ENCODE measurements around the gene PTRH2. TPM values are rescaled to one million over a fixed set of nuclear protein-coding genes. Genes with fewer than 3 reads are reported as not detected.
"Not testable (repeated sequence)": the region's sequence is repeated elsewhere in the genome, so short reads cannot be mapped to it uniquely, and the experiment has no call there.

The PTRH2 gene
- total RNA-seq (2014; rRNA removed; shearing (Covaris generic)), result 34.9 and 46.3 TPM in 2 replicates

- DNase-seq (ENCODE audit: low spot score), result peak; percentile 100
- in situ Hi-C loops (cut with HindIII; ENCODE audit: low sequenced_read_pairs), result no loop called here
Measured at GRCh38 chr17:59707149-59707970, at the start of gene PTRH2, which contains the start of gene VMP1. PTRH2 (minus strand) TSS chr17:59707430; CDS start chr17:59697978, 9,452 bp downstream. VMP1 (plus strand) TSS chr17:59707654; CDS start chr17:59731447, 23,793 bp downstream.

DNA sequence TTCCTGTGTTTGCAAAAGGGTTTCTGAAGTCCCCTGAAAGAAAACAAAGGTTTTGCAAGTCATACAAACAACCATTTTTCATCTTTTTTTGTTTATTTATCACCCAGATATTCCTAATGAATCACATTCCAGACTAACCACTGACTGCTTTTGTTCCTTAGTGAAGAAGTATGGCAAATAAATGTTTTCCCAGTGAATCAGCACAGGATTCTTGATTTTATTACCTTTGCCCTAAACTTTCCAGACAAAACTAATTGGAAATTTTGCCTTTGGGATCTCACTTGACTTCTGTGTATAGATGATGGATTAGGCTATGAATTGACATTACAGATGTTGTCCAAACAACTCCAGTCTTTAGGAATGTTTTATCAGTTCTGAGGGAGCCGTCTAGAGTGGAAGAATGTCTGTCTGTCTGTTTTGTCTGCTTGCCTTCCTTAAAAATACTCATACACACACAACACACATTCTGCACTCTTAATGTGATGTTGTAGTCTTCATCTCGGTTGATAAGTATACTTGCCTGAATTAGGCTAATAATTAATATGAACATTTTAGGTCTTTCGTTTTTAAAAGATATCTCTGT lies 49.1 kb upstream of the PTRH2 start:
- in situ Hi-C loops (cut with HindIII; ENCODE audit: low sequenced_read_pairs), result loop anchor here (10.0 kb wide), 1 partner anchor 88 kb away; no protein-coding TSS in a partner anchor
- DNase-seq (ENCODE audit: low spot score), result peak; percentile 66

GRCh38 chr17:59755069-59755468 lies 47.8 kb upstream of the PTRH2 start:
- DNase-seq (ENCODE audit: low spot score), result not testable (repeated sequence)
- in situ Hi-C loops (cut with HindIII; ENCODE audit: low sequenced_read_pairs), result loop anchor here (10.0 kb wide), 1 partner anchor 90 kb away; no protein-coding TSS in a partner anchor

DNA sequence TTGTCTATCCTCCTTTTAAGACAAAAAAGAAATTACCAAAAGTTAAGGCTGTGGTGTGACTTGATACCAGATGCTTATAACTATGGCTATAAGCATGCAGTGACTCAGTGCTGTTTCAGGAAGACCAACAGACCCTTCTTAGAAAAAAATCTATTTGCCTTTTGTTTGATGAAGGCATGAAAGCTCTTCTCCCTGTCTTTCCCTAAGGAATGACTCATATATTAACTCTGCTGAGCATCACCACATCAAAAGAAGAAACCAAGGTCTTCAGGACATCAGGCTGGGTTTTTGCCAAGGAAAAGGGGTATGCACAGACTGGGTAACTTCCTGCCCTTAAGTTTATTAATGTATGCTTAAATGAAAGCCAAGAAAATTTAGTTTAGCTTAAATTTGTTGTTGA lies 47.3 kb upstream of the PTRH2 start:
- no peak for DNase-seq (ENCODE audit: low spot score)
- in situ Hi-C loops (cut with HindIII; ENCODE audit: low sequenced_read_pairs), result loop anchor here (10.0 kb wide), 1 partner anchor 90 kb away; no protein-coding TSS in a partner anchor

GRCh38 chr17:59753522-59754467 lies 46.6 kb upstream of the PTRH2 start:
- peak; percentile 86 for DNase-seq (ENCODE audit: low spot score)
- in situ Hi-C loops (cut with HindIII; ENCODE audit: low sequenced_read_pairs), result loop anchor here (10.0 kb wide), 1 partner anchor 91 kb away; no protein-coding TSS in a partner anchor

GRCh38 chr17:59752922-59753321 lies 45.7 kb upstream of the PTRH2 start:
- no peak for DNase-seq (ENCODE audit: low spot score)
- in situ Hi-C loops (cut with HindIII; ENCODE audit: low sequenced_read_pairs), result loop anchor here (10.0 kb wide), 1 partner anchor 92 kb away; no protein-coding TSS in a partner anchor

GRCh38 chr17:59752446-59752845 lies 45.2 kb upstream of the PTRH2 start:
- no peak for DNase-seq (ENCODE audit: low spot score)
- in situ Hi-C loops (cut with HindIII; ENCODE audit: low sequenced_read_pairs), result loop anchor here (10.0 kb wide), 1 partner anchor 92 kb away; no protein-coding TSS in a partner anchor

GRCh38 chr17:59751955-59752413 lies 44.8 kb upstream of the PTRH2 start:
- DNase-seq (ENCODE audit: low spot score), result no peak
- in situ Hi-C loops (cut with HindIII; ENCODE audit: low sequenced_read_pairs), result loop anchor here (10.0 kb wide), 1 partner anchor 93 kb away; no protein-coding TSS in a partner anchor

DNA sequence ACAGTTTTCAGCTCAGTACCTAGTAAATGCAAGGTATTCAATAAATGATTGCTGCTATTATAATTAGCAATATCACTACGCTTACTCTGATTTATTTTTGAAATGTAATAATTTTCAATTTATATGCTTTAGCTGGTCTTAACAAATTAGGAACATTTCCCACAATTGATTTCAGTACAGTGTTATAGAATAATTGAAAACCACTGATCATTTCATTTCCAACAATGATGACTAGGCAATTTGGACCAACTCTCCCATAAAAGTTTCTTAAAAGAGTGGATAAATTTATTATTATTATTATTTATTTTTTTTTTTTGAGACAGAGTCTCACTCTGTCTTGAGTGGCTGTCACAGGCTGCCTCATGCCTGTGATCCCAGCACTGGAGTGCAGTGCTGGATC lies 41.4 kb upstream of the PTRH2 start:
- in situ Hi-C loops (cut with HindIII; ENCODE audit: low sequenced_read_pairs), result no loop called here
- no peak for DNase-seq (ENCODE audit: low spot score)

GRCh38 chr17:59746849-59747445 lies 39.7 kb upstream of the PTRH2 start:
- DNase-seq (ENCODE audit: low spot score), result peak; percentile 55
- in situ Hi-C loops (cut with HindIII; ENCODE audit: low sequenced_read_pairs), result no loop called here

DNA sequence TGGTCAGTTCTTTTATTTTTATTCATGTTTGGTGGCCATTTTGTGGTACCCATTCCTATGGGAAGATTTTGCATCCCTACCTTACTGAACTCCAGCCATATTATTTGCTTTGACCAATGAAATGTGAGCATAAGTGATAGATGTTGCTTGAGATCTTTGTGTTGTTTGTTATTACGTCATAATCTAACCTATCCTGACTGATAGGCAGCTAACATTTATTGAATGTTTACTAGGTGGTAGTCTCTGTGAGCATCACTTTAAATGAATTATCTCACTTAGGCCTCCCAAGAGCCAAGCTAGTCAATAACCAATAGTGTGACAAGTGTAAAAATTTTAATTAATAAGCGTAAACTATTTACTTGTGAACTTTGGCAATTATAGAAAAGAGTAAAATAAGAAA lies 37.8 kb upstream of the PTRH2 start:
- in situ Hi-C loops (cut with HindIII; ENCODE audit: low sequenced_read_pairs), result no loop called here
- no peak for DNase-seq (ENCODE audit: low spot score)

- no peak for DNase-seq (ENCODE audit: low spot score)
- in situ Hi-C loops (cut with HindIII; ENCODE audit: low sequenced_read_pairs), result no loop called here
Measured at GRCh38 chr17:59743842-59744241, 36.6 kb upstream of the PTRH2 start.

- in situ Hi-C loops (cut with HindIII; ENCODE audit: low sequenced_read_pairs), result no loop called here
- no peak for DNase-seq (ENCODE audit: low spot score)
Measured at GRCh38 chr17:59737324-59737723, 30.1 kb upstream of the PTRH2 start.

DNA sequence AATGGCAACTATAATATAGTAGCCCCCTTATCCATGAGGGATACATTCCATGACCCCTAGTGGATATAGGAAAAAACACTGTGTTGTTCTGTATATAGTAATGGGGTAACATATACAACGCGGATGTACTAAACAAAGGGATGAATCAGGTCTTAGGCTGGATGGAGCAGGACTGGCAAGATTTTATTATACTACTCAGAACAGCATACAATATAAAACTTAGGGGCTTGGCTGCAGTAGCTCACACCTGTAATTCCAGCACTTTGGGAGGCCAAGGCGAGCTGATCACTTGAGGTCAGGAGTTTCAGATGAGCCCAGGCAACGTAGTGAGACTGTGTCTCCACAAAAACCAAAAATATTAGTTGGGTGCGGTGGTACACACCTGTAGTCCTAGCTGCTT lies 27.0 kb upstream of the PTRH2 start:
- in situ Hi-C loops (cut with HindIII; ENCODE audit: low sequenced_read_pairs), result no loop called here
- DNase-seq (ENCODE audit: low spot score), result no peak

DNA sequence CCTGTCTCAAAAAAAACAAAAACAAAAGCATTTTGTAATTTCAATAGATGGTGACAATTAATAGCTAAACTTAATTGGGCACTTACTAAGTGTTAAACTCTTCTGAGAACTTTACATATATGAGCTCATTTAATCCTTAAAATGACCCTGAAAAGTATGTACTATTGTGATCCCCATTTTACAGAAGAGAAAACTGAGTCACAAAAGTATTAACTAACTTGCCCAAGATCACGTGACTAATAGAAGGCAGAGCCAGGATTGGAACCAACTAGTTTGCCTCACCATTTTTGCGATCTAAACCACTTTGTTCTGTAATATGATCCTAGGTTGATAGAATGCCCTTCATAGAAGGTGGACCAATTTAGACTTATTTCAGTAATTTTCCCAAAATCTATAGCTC lies 26.5 kb upstream of the PTRH2 start:
- DNase-seq (ENCODE audit: low spot score), result no peak
- in situ Hi-C loops (cut with HindIII; ENCODE audit: low sequenced_read_pairs), result no loop called here

DNA sequence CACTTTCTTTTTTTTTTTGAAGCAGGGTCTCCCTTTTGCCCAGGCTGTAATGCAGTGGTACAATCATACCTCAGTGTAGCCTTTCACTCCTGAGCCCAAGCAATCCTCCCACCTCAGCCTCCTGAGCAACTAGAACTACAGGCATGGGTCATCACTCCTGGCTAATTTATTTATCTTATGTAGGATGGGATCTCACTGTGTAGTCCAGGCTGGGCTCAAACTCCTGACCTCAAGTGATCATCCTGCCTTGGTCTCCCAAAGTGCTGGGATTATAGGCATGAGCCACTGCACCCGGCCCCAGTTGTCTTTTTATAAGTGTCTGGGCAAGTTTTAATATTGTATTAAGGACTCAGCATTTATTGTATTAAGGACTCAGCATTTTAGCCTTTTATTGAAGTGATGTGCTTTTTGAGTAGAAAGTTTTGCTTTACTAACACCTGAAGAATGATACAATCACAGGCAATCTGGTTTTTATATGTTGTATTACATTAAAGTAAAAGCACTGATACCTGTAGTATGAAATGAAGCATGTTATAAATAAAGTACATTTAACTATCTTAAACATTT lies 23.1 kb upstream of the PTRH2 start:
- no peak for DNase-seq (ENCODE audit: low spot score)
- in situ Hi-C loops (cut with HindIII; ENCODE audit: low sequenced_read_pairs), result no loop called here

DNA sequence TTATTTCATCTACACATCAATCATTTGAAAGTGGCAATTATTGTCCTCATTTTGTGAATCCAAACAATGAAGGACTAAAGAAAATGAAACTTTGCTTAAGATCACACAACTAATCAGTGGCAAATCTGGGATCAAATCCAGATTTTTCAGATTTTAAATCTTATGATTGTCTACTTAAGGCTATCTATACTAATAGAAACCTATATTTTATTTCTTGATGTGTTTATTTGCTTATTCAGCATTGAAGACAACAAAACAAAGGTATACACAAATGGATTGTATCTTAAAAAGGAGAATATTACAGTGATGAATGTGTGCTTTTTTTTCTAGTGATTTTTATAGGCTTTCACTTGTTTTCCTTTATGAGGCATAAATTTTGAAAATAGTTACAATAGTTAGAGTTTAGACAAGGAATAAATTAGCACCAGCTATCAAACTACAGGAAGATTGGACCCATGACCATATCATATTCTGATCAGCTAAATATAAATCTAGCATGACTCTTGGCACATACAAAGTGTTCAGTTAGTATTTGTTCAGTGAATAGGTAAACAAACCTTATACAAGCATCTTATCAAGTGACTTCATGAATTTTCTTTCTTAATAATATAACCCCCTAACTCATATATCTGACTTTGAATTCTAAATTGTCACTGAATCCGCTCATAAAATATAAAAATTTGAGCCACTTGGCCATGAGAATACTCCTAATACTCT lies 20.7 kb upstream of the PTRH2 start:
- in situ Hi-C loops (cut with HindIII; ENCODE audit: low sequenced_read_pairs), result no loop called here
- DNase-seq (ENCODE audit: low spot score), result no peak

DNA sequence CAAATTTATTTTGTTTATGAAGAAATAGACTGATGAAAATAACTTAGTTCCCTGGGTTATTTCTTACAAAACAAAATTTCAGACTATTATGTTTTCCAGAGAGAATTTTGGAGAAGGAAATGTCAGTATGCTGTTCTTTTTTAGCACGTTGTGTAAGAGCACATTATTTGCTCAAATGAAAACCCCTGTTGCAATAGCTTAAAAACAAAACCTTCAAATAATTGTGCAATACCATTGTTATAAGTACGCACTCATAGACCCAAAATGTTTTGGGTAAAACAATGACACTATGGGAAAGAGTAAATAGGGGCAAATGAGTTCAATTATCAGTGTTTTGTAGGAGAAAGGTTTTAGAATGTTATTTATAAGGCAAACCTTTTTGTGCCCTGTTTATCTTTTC lies 18.5 kb upstream of the PTRH2 start:
- in situ Hi-C loops (cut with HindIII; ENCODE audit: low sequenced_read_pairs), result no loop called here
- DNase-seq (ENCODE audit: low spot score), result no peak

Data from G401 (cell line).